Forelimb muscle (tissue), 1 donor: ENCODE measurements around the gene ADORA2A. TPM values are rescaled to one million over a fixed set of nuclear protein-coding genes. Genes with fewer than 3 reads are reported as not detected.

Experiments
- DNase-seq: peaks from one replicate; pipeline ENCODE4 v3.0.0-alpha.2; 2013; ENCODE audit warnings: low read depth
- polyA plus RNA-seq: library from polyadenylated mRNA; unstranded; fragments of 120-200 nt; gene quantifications from one replicate; pipeline ENCODE4 v1.2.1, GENCODE V29; 2013; ENCODE audit not compliant: insufficient read length

ADORA2A gene
- polyA plus RNA-seq, 1 donor = 14.0 TPM

DNA sequence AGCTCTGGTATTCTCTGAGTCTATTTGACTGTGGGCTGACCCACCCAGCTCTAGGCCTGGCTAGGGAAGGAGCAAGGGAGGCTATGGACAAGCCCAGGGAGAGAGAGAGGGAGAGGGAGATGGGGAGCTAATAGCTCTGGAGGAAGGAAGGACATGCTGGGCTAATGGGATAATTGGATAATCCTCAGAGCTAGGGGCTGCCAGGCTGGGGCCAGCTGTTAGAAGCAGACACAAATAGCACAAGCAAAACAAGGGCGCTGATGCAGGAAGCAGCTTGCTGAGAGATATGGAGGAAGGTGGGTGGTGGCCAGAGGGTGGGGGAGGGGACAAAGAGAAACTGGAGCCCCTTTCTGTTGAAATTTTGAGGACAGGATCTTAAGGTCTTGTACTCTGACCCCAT is 23.2 kb downstream of the ADORA2A start:
- no peak for DNase-seq

DNA sequence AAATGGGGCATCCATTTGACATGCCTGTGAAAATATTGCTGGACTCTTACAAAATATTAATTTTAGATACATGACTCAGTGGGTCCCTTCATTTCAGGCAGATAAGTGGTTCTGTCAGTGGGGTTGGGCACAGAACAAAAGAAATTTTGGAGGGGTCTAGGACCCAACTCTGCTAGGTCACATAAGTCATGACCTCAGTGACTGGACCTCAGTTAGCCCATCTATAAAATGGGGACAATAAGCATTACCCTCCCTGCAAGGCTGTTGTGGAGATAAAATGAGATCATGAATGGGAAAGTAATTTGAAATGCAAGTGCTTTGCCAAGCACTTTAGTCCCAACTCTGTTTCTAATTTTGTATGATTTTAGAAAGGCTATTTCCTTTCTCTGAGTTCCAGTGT is 23.8 kb downstream of the ADORA2A start:
- DNase-seq = no peak

DNA sequence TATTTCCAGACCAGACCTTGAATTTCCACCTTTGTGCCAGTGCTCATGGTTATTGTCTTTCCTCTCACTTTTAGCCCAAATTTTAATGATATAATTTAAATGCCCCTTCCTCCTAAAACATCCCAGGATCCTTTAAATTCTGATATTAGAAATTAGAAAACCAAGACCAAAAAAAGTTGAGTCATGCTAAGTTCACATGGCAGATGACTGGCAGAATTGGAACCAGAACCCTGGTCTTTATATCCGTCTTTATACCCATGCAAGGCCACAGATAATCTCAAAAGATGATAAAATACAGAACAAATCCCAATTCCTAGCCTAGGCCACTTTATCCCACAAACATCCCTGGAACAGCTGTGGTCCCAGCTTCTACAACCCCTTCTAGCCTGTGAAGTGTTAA is 26.5 kb downstream of the ADORA2A start:
- DNase-seq = no peak

DNA sequence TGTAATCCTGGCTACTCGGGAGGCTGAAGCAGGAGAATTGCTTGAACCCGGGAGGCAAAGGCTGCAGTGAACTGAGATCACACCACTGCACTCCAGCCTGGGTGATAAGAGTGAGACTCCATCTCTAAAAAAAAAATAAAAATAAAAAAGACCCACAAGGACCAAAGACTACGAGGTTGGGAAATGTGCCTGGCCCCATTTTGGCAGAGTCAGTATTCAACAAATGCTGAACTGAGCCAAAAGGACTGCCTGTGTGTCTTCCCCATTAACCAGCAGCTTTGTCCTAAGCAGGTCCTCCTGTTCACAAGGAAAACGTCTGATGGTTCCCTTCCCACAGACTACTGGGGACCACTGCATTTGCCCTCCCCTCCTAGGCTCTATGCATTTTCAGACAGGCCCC is 27.6 kb downstream of the ADORA2A start:
- no peak for DNase-seq

DNA sequence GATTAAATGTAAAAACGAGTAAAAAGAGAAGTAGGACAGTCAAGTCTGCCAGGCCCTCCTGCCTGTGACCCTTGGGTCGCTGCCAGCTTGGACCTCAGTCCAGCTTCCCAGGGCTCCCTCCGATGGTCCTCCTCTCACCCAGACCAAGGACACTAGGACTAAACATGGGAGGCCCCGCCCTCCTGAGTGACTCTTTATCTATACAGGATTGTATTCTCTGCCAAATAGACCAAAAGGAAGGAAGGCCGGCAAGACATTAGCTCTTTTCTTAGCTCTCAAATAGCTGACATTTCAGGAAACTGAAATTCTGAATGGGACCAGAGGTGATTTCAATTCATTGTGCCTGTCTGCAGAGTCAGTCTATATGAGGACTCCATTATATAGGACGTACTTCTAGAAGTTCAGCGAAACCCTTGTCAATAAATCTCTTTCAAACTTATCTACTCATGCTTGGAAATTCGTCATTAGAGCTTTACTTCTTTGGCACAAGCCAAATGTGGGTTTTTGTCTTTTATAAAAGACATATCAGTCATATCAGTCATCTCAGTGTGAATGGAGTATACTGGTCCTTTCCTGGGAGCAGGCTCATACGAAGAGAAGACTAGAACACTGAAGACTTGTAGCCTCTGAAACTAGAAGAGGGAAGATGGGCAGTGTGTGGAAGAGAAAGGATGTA is 28.5 kb downstream of the ADORA2A start:
- DNase-seq = no peak

DNA sequence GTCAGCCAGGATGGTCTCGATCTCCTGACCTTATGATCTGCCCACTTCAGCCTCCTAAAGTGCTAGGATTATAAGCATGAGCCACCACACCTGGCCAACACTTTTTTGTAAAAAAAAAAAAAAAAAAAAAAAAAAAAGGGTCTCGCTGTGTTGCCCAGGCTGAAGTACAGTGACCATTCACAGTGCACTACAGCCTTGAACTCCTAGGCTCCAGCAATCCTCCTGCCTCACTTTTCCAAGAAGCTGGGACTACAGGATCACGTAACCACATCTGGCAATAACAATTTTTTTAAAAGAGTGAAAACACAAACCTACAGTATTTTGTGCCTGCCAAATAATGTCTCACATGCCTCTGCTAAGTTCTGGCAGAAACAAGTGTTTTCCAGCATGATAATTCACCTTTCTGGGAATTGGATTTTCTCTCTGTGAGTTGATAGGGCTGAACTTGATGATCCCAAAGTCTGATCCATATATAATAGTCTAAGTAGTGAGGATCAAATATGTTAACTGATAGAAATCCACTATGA is 30.6 kb downstream of the ADORA2A start:
- DNase-seq = no peak

DNA sequence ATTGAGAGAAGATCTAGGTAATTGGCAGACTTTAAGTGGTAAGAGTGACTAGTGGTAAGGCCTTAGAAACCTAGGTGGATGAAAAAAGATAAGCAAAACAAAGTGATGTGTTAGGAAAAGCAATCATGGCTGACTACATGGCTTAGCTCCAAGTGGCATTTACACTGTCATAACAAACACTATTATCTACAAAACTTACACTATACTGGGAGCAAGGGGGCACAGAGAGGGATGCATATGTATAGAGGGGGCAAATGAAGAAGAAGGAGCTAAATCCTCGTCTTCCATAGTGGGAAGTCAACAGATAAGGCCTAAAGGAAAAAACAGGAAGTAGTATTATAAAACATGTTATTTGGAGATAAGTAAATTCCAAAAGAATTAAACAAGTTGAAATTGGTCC is 32.5 kb downstream of the ADORA2A start:
- no peak for DNase-seq

DNA sequence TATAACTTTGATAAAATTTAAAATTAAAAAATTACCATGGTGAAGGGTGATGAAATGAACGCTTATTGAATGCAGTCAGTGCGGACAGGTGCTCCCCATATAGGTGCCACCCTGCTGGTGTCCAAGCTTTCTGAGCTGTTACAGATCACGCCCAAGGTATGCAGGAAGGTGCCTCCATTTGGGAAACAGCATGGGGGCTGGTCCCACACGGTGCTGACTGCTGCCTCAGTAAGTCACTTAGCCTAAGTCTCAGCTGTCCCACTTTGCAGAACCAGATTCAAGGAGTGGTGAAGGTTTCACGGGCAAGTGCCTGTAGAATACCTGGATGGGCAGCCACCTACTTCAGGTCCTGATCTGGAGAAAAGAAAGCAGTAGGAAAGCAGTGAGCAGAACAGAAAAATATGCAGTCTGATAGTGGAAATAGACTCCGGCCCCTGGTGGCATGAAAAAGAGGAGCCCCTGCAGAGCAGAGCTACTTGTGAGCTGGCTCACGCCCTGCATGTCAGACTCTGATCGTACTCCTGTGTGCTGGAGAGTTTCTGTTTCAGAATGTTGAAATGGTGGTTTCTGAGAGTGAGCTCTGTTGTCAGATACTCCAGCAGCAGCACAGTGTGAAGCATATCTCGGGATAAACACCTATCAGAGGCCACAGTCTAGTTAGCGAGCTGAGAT is 33.2 kb downstream of the ADORA2A start:
- no peak for DNase-seq

DNA sequence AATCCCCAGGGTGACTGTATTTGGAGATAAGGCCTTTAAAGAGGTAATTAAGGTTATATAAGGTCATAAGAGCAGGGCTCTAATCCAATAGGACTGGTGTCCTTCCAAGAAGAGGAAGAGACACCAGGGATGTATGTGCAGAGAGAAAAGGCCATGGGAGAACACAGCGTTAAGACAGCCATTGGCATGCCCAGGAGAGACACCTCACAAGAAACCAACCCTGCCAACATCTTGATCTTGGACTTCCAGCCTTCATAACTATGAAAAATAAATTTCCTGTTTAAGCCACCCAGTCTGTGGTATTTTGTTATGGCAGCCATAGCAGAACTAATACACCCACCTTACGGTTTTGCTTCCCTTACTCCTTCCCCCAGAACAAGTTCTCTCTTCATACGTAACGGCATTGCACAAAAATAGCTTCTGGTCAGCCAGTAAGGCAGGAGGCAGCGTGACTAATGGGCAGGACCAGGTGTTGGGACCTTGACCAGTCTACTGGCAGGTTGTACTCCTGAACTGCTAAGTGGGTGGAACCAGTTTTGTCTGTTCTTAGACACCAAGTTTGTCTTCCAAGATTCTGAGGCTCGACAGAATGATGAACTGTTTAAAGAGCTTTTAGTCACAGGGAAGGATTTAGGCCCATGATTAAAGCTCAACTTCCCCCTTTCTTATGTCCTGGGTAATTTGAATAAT is 35.8 kb downstream of the ADORA2A start:
- no peak for DNase-seq

DNA sequence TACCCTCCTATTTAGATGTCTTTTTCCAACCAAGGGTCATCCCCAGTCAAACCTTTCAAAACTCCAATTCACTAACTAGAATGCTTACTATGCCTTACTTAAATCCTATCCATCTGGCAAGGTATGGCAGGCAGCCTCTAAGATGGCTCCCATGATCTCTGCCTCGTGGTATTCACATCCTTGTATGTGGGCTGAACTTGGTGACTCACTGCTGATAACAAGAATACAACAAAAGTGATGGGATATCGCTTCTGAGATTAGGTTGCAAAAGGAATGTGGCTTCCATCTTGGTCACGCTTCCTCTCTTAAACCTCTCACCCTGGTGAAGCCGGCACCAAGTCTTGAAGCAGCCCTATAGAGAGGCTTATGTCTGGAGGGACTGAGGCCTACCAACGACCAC is 38.2 kb downstream of the ADORA2A start:
- no peak for DNase-seq

DNA sequence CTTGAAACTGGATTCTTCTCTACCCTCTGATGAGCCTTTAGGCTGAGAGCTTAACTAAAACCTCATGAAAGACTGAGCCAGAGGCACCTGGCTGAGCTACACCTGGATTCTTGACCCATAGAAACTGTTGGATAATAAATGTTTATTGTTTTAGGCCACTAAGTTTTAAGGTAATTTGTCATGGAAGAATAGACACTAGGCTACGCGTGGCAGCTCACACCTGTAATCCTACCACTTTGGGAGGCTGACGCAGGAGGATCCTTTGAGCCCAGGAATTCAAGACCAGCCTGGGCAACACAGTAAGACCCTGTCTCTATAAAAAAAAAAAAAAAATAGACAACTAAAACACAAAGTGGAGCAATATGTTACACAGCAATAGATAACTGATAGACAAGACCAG is 38.6 kb downstream of the ADORA2A start:
- DNase-seq = no peak

DNA sequence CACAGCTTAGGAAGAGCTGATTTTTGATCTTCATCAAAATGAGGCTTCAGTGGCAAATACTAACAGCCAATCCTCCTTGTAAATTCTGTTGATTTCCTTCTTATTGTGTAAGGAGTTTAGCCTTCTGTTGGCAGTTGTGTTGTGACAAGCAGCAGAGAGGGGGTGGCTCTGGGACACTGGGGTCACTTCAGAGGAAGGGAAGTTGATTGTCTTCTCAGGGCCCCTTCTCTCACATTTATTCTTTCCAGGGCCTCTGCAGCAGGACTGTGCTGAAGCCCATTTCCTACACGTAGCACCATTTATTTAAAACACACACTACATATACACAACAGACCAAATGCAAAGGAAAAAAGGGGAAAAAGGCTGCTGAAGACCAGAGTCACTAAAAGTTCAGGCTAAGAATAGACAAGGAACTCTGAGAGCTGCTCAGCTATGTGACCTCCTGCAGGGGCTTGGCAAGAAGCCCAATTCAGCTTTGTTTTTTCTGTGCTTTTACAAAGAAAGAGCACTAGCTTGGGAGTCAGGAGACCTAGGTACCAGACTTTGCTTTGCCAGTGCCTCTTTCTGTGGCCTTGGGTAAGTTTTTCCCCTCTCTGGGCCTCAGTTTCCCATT is 39.4 kb downstream of the ADORA2A start:
- DNase-seq = peak; percentile 70

DNA sequence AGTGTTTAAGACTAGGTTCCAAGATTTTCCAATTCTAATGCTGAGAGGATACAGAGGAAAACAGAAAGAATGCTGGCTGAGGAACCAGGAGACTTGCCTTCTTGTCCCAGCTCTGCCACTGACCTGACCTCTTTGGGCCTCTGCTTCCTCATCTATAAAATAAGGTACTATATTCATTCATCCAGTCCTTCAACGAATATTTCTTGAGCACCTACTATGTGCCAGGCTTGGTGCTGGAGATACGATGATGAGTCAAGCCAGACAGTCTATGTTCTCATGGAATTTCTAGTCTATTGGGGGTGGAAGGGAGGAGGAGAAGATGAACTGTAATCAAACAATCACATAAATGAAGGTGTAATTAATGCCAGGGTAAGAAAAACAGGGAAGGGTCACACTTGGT is 39.9 kb downstream of the ADORA2A start:
- DNase-seq = no peak

DNA sequence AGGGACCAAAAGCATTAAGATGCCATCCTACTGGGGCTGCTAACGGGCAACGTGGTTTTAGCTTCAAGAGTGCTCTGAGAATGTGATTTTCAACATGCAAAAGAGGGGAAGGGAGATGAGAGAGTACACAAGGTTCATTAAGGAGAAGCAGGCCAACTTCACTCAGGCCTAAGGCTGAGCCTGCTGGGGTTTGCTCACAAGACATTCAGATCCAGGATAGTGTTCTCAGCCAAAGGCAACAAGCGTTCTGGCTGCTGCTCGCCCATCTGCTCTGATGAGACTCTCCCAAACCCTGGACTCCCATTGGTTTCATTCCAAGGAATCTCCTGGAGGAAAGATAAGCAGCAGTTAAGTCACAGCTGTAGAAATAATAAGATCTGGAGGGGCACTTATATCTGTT is 44.2 kb downstream of the ADORA2A start:
- no peak for DNase-seq

DNA sequence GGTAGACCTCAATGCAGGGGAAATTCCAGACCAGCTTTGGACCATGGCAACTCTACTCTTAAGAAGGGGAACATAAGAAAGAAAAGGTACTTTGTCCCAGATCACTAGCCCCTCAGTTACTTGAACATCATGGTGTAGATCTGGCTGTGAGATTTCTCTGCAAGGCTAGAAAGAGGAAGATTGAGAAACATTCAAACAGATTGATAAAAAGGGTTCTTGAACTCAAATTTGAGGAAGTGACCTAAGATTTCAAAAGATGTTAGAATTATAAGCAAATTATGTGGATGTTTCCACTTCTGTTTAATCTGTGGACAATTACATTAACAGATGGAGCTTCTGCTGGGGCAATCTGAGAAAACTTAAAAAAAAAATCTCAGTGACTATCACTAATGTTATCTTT is 45.9 kb downstream of the ADORA2A start:
- DNase-seq = no peak

DNA sequence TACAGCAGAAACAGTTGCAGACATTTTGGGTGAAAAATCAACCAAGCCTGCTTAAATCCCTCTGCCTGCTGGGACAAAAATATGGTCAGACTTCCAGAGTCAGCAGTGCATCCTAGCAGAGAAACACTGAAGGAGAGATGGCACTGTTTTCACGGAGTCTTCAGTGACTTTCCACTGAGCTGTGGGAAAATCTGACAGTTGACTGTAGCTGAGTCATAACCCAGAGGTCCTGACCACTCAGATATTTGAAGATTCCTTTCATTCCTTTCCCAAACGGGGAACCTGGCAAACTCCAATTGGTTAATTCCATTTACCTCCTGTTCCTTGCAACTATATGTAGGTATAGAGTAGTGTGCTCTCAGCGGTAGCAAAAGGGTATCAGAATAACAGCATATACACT is 46.8 kb downstream of the ADORA2A start:
- DNase-seq = no peak

DNA sequence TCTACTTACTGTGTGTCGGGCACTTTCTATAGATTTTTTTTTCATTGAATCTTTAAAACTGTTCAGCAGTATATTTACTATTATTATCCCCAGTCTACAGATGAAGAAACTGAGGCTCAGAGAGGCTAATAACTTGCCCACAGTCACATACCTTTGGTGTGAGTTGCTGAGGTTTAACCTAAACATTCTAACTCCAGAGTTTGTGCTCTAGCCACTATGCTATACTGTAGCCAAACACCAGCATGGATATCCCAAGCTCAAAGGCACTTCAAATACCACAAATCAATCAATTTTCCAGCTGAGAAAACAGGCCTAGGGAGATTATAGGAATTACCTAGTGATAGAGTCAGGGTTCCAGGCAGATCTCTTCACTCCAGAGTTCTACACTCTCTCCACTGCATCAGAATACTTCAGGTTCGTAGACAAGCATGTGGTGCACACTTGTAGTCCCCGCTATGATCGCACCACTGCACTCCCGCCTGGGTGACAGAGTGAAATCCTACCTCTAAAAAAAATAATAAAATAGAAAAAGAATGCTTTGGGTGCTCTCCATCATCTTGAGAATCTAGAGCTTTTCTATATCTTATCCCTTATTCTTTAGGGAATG is 47.4 kb downstream of the ADORA2A start:
- DNase-seq = no peak

DNA sequence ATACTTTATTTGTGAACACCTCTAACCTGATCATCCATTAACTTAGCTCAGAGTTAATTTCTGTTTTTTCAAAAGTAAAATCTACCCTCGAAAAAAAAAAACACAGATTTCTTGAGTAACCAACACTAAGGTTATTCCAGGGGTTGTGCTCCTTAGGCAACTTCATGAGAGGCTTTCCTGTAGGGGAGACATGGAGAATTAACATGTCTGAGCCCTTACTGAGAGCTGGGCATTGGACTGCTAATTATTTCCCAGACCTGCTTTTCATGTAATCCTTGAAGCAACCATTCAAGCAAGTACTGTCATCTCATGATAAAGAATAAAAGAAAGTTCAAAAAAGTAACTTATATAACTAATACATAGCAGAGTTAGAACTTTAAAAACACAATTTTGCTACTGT is 54.2 kb downstream of the ADORA2A start:
- DNase-seq = no peak

DNA sequence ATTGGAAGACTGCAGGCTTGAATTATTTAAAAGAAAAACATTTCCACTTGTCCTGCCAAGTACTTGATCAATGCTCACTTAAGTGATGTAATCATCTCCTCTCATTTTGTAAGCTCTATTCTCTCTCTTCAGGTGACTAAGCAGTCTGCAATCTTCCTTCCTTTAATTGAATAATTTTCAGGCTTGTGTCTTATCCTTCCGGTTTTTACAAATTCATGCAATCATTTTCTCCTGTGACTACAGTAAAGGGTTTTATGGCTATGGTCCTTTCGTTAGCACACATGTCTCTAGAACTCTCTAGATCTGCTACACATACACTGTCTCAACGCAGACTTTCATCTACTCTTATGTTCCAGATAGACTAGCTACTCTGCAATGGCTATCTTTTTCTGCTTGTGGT is 55.2 kb downstream of the ADORA2A start:
- peak; percentile 74 for DNase-seq

DNA sequence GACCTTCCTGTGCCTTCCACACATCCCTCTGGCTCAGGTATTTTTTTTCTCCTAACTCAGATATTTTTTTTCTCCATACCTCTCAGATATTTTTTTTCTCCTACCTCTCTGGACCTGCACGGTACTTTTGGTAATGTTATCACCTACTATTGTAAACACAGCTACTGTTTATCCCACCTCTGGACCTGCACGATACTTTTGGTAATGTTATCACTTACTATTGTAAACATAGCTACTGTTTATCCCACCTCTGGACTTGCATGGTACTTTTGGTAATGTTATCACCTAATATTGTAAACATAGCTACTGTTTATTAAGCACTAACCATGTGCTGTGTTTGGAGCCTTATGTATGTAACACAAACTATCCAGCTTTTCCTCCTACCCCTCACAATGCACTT is 55.6 kb downstream of the ADORA2A start:
- no peak for DNase-seq

DNA sequence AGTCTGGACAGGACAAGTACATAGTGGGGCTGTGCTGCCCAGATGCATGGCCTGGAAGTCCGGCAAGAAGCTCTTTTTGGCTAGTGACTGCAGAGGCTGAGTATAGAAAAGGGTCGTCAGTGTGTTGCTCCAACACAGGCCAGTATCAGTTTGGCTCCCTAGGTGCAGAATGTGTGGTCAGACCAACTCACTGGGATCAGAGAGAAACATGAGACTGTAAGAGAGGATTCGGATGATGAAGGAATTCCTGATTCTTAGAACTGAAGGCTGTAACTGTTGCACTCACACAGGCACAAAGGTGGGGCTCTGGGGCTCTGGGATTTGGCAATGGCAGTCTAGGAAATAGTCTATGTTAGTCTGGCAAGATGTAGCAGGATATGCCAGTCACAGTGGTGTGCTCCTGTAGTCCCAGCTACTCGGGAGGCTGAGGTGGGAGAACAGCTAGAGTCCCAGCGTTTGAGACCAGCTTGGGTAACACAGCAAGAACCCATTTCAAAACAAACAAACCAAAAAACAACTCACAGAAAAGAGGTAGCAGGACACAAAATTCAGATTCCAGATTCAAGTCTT is 56.7 kb downstream of the ADORA2A start:
- DNase-seq = no peak

DNA sequence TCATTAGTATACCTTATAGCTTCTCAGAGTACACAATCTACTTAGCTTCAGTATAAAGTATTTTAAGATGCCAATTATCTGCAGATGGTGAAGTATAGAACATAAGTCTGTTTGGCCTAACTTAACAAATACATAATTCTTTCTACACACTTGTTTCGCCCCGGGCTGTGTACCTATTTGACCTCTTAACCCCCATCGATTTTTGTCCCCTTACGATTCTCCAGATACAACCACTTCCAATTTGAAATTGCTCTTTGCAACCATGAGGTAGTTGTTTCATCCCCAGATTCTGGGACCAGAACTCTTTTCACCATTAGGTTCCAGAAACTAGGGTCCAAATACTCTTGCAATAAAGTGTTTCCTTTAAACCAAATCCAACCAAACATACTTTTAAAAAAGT is 57.8 kb downstream of the ADORA2A start:
- no peak for DNase-seq
